ENCODE measurements around the gene KLC1. TPM values are rescaled to one million over a fixed set of nuclear protein-coding genes. Genes with fewer than 3 reads are reported as not detected.

The KLC1 gene
- total RNA-seq, 3 donors from 2014 or later (not counting 1 experiment from before 2014, with no cell fraction given) = 144 to 200 (median 178) TPM

- Mint-ChIP-seq H3K36me3 (no peaks in the 10 kb centered on the region), H3K4me3 (no peak overlapping the region)
- 95% methylated on average over 30 of the region's 30 CpGs for WGBS (ENCODE audit: insufficient coverage)
Measured at GRCh38 chr14:103739793-103740501, 110.9 kb downstream of the KLC1 start.

GRCh38 chr14:103740991-103741689, 112.1 kb downstream of the KLC1 start:
- Histone ChIP-seq H3K27me3 (ENCODE audit: control insufficient read depth, insufficient read depth, low read length) (no peaks in the 10 kb centered on the region), H3K4me1 (ENCODE audit: control insufficient read depth, insufficient read depth, low read length) (no peaks in the 10 kb centered on the region), H3K36me3 (ENCODE audit: control insufficient read depth, insufficient read depth, low read length) (peaks cover 18% of the 10 kb centered on the region), H3K4me3 (ENCODE audit: low read length) (no peak overlapping the region), H3K27ac (ENCODE audit: low read length) (no peak overlapping the region), H3K9me3 (ENCODE audit: control insufficient read depth, insufficient read depth, low read length) (no peaks in the 10 kb centered on the region)
- Mint-ChIP-seq H3K4me1 (no peaks in the 10 kb centered on the region), H3K27ac (no peak overlapping the region), H3K9me3 (no peaks in the 10 kb centered on the region), H3K4me3 (no peak overlapping the region), H3K27me3 (ENCODE audit: low read depth in 2 of 2) (no peaks in the 10 kb centered on the region), H3K36me3 (no peaks in the 10 kb centered on the region)
- 78% methylated on average over 14 of the region's 14 CpGs for WGBS (ENCODE audit: insufficient coverage)
- intact Hi-C loops (cut with micrococcal nuclease) = no loop called here
- TF ChIP-seq CTCF (IDR thresholded peaks at IDR 0.05) = no peak
- no peak for ATAC-seq
- no peak for DNase-seq

More at GRCh38 chr14:103739793-103740501, 110.9 kb downstream of the KLC1 start:
- Histone ChIP-seq H3K4me3 (ENCODE audit: low read length) (no peak overlapping the region), H3K27ac (ENCODE audit: low read length) (no peak overlapping the region), H3K9me3 (ENCODE audit: control insufficient read depth, insufficient read depth, low read length) (no peaks in the 10 kb centered on the region), H3K4me1 (ENCODE audit: control insufficient read depth, insufficient read depth, low read length) (no peaks in the 10 kb centered on the region), H3K27me3 (ENCODE audit: control insufficient read depth, insufficient read depth, low read length) (no peaks in the 10 kb centered on the region), H3K36me3 (ENCODE audit: control insufficient read depth, insufficient read depth, low read length) (peaks cover 22% of the 10 kb centered on the region)
- no peak for ATAC-seq
- Mint-ChIP-seq H3K27ac (no peak overlapping the region), H3K27me3 (ENCODE audit: low read depth in 2 of 2) (no peaks in the 10 kb centered on the region), H3K9me3 (no peaks in the 10 kb centered on the region), H3K4me1 (no peaks in the 10 kb centered on the region)
- intact Hi-C loops (cut with micrococcal nuclease) = no loop called here
- no peak for DNase-seq
- TF ChIP-seq CTCF (IDR thresholded peaks at IDR 0.05) = no peak

GRCh38 chr14:103741876-103742275, 112.9 kb downstream of the KLC1 start:
- Mint-ChIP-seq H3K27ac (no peak overlapping the region), H3K36me3 (no peaks in the 10 kb centered on the region), H3K27me3 (ENCODE audit: low read depth in 2 of 2) (no peaks in the 10 kb centered on the region), H3K4me3 (no peak overlapping the region), H3K4me1 (no peaks in the 10 kb centered on the region), H3K9me3 (no peaks in the 10 kb centered on the region)
- Histone ChIP-seq H3K27me3 (ENCODE audit: control insufficient read depth, insufficient read depth, low read length) (no peaks in the 10 kb centered on the region), H3K9me3 (ENCODE audit: control insufficient read depth, insufficient read depth, low read length) (no peaks in the 10 kb centered on the region), H3K4me1 (ENCODE audit: control insufficient read depth, insufficient read depth, low read length) (no peaks in the 10 kb centered on the region), H3K27ac (ENCODE audit: low read length) (no peak overlapping the region), H3K36me3 (ENCODE audit: control insufficient read depth, insufficient read depth, low read length) (peaks cover 18% of the 10 kb centered on the region), H3K4me3 (ENCODE audit: low read length) (no peak overlapping the region)
- 94% methylated on average over 8 of the region's 9 CpGs for WGBS (ENCODE audit: insufficient coverage)
- DNase-seq = no peak
- intact Hi-C loops (cut with micrococcal nuclease) = no loop called here
- TF ChIP-seq CTCF (IDR thresholded peaks at IDR 0.05) = no peak
- no peak for ATAC-seq
